H9 (cell line): ENCODE data around the gene FYCO1. TPM values are rescaled to one million over a fixed set of nuclear protein-coding genes. Genes with fewer than 3 reads are reported as not detected.

Experiments used
- DNase-seq: peaks from one replicate; pipeline ENCODE4 v3.0.0-alpha.2; 2017
- H2AFZ ChIP-seq: one replicate; pipeline ENCODE4 v1.6.1; 2013; ENCODE audit warnings: mild to moderate bottlenecking, low read length, control low read depth, moderate library complexity
- H2AK5ac ChIP-seq: 2 replicates; pipeline ENCODE4 v1.6.1; 2013; ENCODE audit warnings: low read length, control low read depth, mixed read lengths; ENCODE audit not compliant: insufficient read length
- H2BK120ac ChIP-seq: one replicate; pipeline ENCODE4 v1.6.1; 2013; ENCODE audit warnings: low read depth, mild to moderate bottlenecking, low read length, control low read depth, inconsistent platforms; ENCODE audit not compliant: poor library complexity, severe bottlenecking
- H2BK12ac ChIP-seq: 2 replicates; pipeline ENCODE4 v1.6.1; 2013; ENCODE audit warnings: low read length, control low read depth, mixed read lengths, low read depth; ENCODE audit not compliant: insufficient read length
- H2BK15ac ChIP-seq: 2 replicates; pipeline ENCODE4 v1.6.1; 2013; ENCODE audit warnings: low read depth, low read length, control low read depth
- H2BK20ac ChIP-seq: one replicate; pipeline ENCODE4 v1.6.1; 2013; ENCODE audit warnings: low read depth, mild to moderate bottlenecking, low read length, control low read depth, inconsistent platforms; ENCODE audit not compliant: poor library complexity, severe bottlenecking
- H2BK5ac ChIP-seq: 2 replicates; pipeline ENCODE4 v1.6.1; 2013; ENCODE audit warnings: low read length, control low read depth, mixed read lengths; ENCODE audit not compliant: insufficient read length
- H3K14ac ChIP-seq: 2 replicates; pipeline ENCODE4 v1.6.1; 2013; ENCODE audit warnings: low read length, control low read depth; ENCODE audit not compliant: insufficient read depth
- H3K18ac ChIP-seq: 2 replicates; pipeline ENCODE4 v1.6.1; 2013; ENCODE audit warnings: low read depth, mild to moderate bottlenecking, mixed read lengths, low read length, control low read depth; ENCODE audit not compliant: insufficient read length
- H3K23ac ChIP-seq: 2 replicates; pipeline ENCODE4 v1.6.1; 2013; ENCODE audit warnings: low read length, control low read depth, mixed read lengths, low read depth; ENCODE audit not compliant: insufficient read length
- H3K23me2 ChIP-seq: 2 replicates; pipeline ENCODE4 v1.6.1; 2013; ENCODE audit warnings: low read depth, mild to moderate bottlenecking, mixed read lengths, low read length, control low read depth; ENCODE audit not compliant: insufficient read length, poor library complexity, severe bottlenecking
- H3K27ac ChIP-seq: 2 replicates; pipeline ENCODE4 v1.5.1; 2013; ENCODE audit warnings: low read length, control low read depth, mixed read lengths, low read depth; ENCODE audit not compliant: insufficient read length
- H3K27me3 ChIP-seq: 2 replicates; pipeline ENCODE4 v1.6.1; 2013; ENCODE audit warnings: low read length, control low read depth, inconsistent platforms; ENCODE audit not compliant: insufficient read depth
- H3K4ac ChIP-seq: 2 replicates; pipeline ENCODE4 v1.6.1; 2013; ENCODE audit warnings: low read depth, mild to moderate bottlenecking, control low read depth, inconsistent platforms, low read length, moderate library complexity
- H3K4me1 ChIP-seq: 2 replicates; pipeline ENCODE4 v1.6.1; 2013; ENCODE audit warnings: low read length, control low read depth, inconsistent platforms; ENCODE audit not compliant: insufficient read depth
- H3K4me2 ChIP-seq: 2 replicates; pipeline ENCODE4 v1.6.1; 2013; ENCODE audit warnings: low read length, control low read depth, mixed read lengths; ENCODE audit not compliant: insufficient read length, insufficient read depth
- H3K56ac ChIP-seq: 2 replicates; pipeline ENCODE4 v1.6.1; 2013; ENCODE audit warnings: low read depth, mild to moderate bottlenecking, mixed read lengths, low read length, control low read depth; ENCODE audit not compliant: insufficient read length
- H3K79me1 ChIP-seq: 2 replicates; pipeline ENCODE4 v1.6.1; 2013; ENCODE audit warnings: low read depth, mild to moderate bottlenecking, moderate library complexity, low read length, control low read depth, inconsistent platforms; ENCODE audit not compliant: insufficient read depth, poor library complexity, severe bottlenecking
- H3K79me2 ChIP-seq: 2 replicates; pipeline ENCODE4 v1.6.1; 2013; ENCODE audit warnings: low read length, control low read depth, inconsistent platforms; ENCODE audit not compliant: insufficient read depth
- H3K9ac ChIP-seq: 2 replicates; pipeline ENCODE4 v1.6.1; 2013; ENCODE audit warnings: low read length, control low read depth, mixed read lengths; ENCODE audit not compliant: insufficient read length; ENCODE audit errors: extremely low read depth
- H3K9me3 ChIP-seq: one replicate; pipeline ENCODE4 v1.6.1; 2013; ENCODE audit warnings: low read depth, low read length, inconsistent platforms; ENCODE audit not compliant: control insufficient read depth
- H3T11ph ChIP-seq: one replicate; pipeline ENCODE4 v1.6.1; 2013; ENCODE audit warnings: mild to moderate bottlenecking, low read length, control low read depth, inconsistent platforms
- H4K20me1 ChIP-seq: one replicate; pipeline ENCODE4 v1.6.1; 2013; ENCODE audit not compliant: control insufficient read depth, insufficient read length, insufficient read depth
- H4K5ac ChIP-seq: 2 replicates; pipeline ENCODE4 v1.6.1; 2013; ENCODE audit warnings: low read depth, mild to moderate bottlenecking, mixed read lengths, low read length, control low read depth; ENCODE audit not compliant: insufficient read length
- H4K8ac ChIP-seq: replicated peaks from 2 replicates; pipeline ENCODE4 v1.6.1; 2013; ENCODE audit warnings: low read length, control low read depth, mixed read lengths, low read depth; ENCODE audit not compliant: insufficient read length
- H4K91ac ChIP-seq: 2 replicates; pipeline ENCODE4 v1.6.1; 2013; ENCODE audit warnings: low read depth, mild to moderate bottlenecking, moderate library complexity, mixed read lengths, low read length, control low read depth; ENCODE audit not compliant: insufficient read length
- H3K27ac Mint-ChIP-seq, 3 experiments: 2 replicates in 2 of 3; 3 replicates in 1 of 3; pipeline ENCODE4 v1.8.0; 2020 to 2021; ENCODE audit warnings: mixed read lengths in 3 of 3, mild to moderate bottlenecking in 1 of 3, moderate library complexity in 1 of 3
- H3K27me3 Mint-ChIP-seq: 2 replicates; pipeline ENCODE4 v1.8.0; 2021; ENCODE audit warnings: low read depth, mild to moderate bottlenecking, moderate library complexity, mixed read lengths
- H3K36me3 Mint-ChIP-seq, 3 experiments: 2 replicates in 2 of 3; 3 replicates in 1 of 3; pipeline ENCODE4 v1.8.0; 2020 to 2021; ENCODE audit warnings: low read depth in 3 of 3, mixed read lengths in 3 of 3; ENCODE audit not compliant: insufficient read depth in 1 of 3
- H3K4me1 Mint-ChIP-seq, 2 experiments: 2 replicates each; pipeline ENCODE4 v1.8.0; 2020; ENCODE audit warnings: mixed read lengths in 2 of 2
- H3K4me3 Mint-ChIP-seq, 2 experiments: 2 replicates in 1 of 2; 3 replicates in 1 of 2; pipeline ENCODE4 v1.8.0; 2020 to 2021; ENCODE audit warnings: mild to moderate bottlenecking in 2 of 2, mixed read lengths in 2 of 2, moderate library complexity in 1 of 2
- H3K9me3 Mint-ChIP-seq, 2 experiments: 2 replicates in 1 of 2; 3 replicates in 1 of 2; pipeline ENCODE4 v1.8.0; 2020; ENCODE audit warnings: mild to moderate bottlenecking in 2 of 2, mixed read lengths in 2 of 2, moderate library complexity in 1 of 2
- CTCF ChIP-seq: fragments of 200-600 bp; sonication (generic); conservative IDR thresholded peaks from 3 replicates; pipeline ENCODE4 v1.8.0; 2021; ENCODE audit warnings: antibody characterized with exemption, mild to moderate bottlenecking
- WGBS: extraction: QIAGEN DNeasy Blood & Tissue Kit; methylation state at CpG from one replicate; pipeline ENCODE4 v1.1.7; 2013; ENCODE audit warnings: missing lambda C conversion rate, low lambda C conversion rate, mixed read lengths; ENCODE audit not compliant: insufficient read length; ENCODE audit errors: extremely low coverage; 5-methylcytosine and 5-hydroxymethylcytosine counted together
- total RNA-seq: library from RNA; stranded (reverse); gene quantifications from 2 replicates; pipeline ENCODE4 v1.2.1, GENCODE V29; 2021

The FYCO1 gene
- total RNA-seq, 1 experiment from 2014 or later: 10.4 TPM

GRCh38 chr3:45990181-45990580 is 5.4 kb downstream of the FYCO1 start:
- no peak overlapping the region for H2BK5ac ChIP-seq

More at GRCh38 chr3:45990181-45990580, 5.4 kb downstream of the FYCO1 start:
- H3K9me3 Mint-ChIP-seq: no peaks in the 10 kb centered on the region
- Histone ChIP-seq H3K27ac (no peak overlapping the region), H3K23me2 (peaks cover 3% of the 10 kb centered on the region), H4K91ac (no peak overlapping the region), H4K5ac (no peak overlapping the region), H3K79me1 (peaks cover 6% of the 10 kb centered on the region), H3K9me3 (no peaks in the 10 kb centered on the region), H3T11ph (no peak overlapping the region), H3K27me3 (no peaks in the 10 kb centered on the region), H2BK15ac (no peak overlapping the region), H2AK5ac (no peak overlapping the region), H2BK12ac (no peak overlapping the region), H3K18ac (no peak overlapping the region), H3K56ac (no peak overlapping the region), H3K4me2 (no peak overlapping the region), H2AFZ (no peak overlapping the region), H3K79me2 (peaks cover 2% of the 10 kb centered on the region; the same call in 1 of the 2 replicates), H3K23ac (no peak overlapping the region), H4K20me1 (no peaks in the 10 kb centered on the region), H2BK120ac (no peak overlapping the region), H4K8ac (no peak overlapping the region), H2BK20ac (no peak overlapping the region), H3K9ac (no peak overlapping the region), H3K4ac (no peak overlapping the region), H3K4me1 (peaks cover 15% of the 10 kb centered on the region; the same call in 1 of the 2 replicates), H3K14ac (no peak overlapping the region)
- H3K27me3 Mint-ChIP-seq: no peaks in the 10 kb centered on the region
- no peak for DNase-seq
- H3K4me3 Mint-ChIP-seq: no peak overlapping the region
- no CpG with 5 or more reads among the region's 3 CpGs for WGBS
- H3K36me3 Mint-ChIP-seq: peaks cover under 1 to 5% (median 3%) of the 10 kb centered on the region in 3 experiments; a peak in 5 of 7 replicates
- TF ChIP-seq CTCF: no peak
- H3K27ac Mint-ChIP-seq: no peak overlapping the region
- H3K4me1 Mint-ChIP-seq: peaks cover 34 to 37% of the 10 kb centered on the region in 2 experiments
